Adrenal gland (tissue), 5 donors: ENCODE data around the gene COL2A1.

ENCODE experiments used
- POLR2A ChIP-seq, 2 donors: fragments of 450-650 bp; IDR thresholded peaks; one replicate each; pipeline ENCODE4 v1.6.1; 2017; ENCODE audit warnings: antibody characterized with exemption in 2 of 2, mild to moderate bottlenecking in 2 of 2, moderate library complexity in 1 of 2
- TF ChIP-seq, protein P1 (sequence below), 6 experiments: fragments of 450-650 bp in 4 of 6; fragments of 200-600 bp in 2 of 6; sonication (generic) in 1 of 6; IDR thresholded peaks; 1 replicate in 5 of 6; 2 replicates in 1 of 6; pipeline versions ENCODE4 v1.5.1 to v1.8.0; 2016 to 2021; ENCODE audit warnings: antibody characterized with exemption in 6 of 6, mild to moderate bottlenecking in 2 of 6, moderate library complexity in 1 of 6
- donor health status: DM: no; HTN: no; CAD: no.

DNA sequence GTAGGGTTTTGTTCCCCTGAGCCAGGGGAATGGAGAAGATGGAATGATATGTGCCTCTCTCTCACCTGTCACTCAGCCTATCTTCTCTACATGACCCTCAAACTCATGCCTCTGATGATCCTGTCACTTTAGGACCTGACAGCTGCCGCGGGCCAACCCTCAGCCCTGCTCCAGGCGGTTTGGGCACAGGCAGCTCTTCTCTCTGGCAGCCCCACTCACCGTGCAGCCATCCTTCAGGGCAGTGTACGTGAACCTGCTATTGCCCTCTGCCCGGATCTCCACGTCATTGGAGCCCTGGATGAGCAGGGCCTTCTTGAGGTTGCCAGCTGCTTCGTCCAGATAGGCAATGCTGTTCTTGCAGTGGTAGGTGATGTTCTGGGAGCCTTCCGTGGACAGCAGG is 30.4 kb downstream of the COL2A1 start:
- TF ChIP-seq, protein P1, sequence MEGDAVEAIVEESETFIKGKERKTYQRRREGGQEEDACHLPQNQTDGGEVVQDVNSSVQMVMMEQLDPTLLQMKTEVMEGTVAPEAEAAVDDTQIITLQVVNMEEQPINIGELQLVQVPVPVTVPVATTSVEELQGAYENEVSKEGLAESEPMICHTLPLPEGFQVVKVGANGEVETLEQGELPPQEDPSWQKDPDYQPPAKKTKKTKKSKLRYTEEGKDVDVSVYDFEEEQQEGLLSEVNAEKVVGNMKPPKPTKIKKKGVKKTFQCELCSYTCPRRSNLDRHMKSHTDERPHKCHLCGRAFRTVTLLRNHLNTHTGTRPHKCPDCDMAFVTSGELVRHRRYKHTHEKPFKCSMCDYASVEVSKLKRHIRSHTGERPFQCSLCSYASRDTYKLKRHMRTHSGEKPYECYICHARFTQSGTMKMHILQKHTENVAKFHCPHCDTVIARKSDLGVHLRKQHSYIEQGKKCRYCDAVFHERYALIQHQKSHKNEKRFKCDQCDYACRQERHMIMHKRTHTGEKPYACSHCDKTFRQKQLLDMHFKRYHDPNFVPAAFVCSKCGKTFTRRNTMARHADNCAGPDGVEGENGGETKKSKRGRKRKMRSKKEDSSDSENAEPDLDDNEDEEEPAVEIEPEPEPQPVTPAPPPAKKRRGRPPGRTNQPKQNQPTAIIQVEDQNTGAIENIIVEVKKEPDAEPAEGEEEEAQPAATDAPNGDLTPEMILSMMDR (IDR thresholded peaks at IDR 0.05), result no peak
- no peak for TF ChIP-seq POLR2A (IDR thresholded peaks at IDR 0.05)
